K562 (cell line): ENCODE data around the gene ING1. TPM values are rescaled to one million over a fixed set of nuclear protein-coding genes. Genes with fewer than 3 reads are reported as not detected.

ENCODE experiments used
- ATAC-seq: fragments of 200-7000 bp; cut with Tn5 transposase; 3 replicates; pipeline ENCODE4 v1.9.1; 2020; ENCODE audit warnings: moderate library complexity
- BruUV-seq: library from RNA; stranded (reverse); fragments of 400-500 nt; replicated peaks from 2 replicates; lab custom pipeline; 2021; lab: Mats Ljungman, UMichigan
- CTCF ChIA-PET: fragments of 300-600 bp; formaldehyde crosslinking; extraction: SDS; loops from one replicate; lab custom pipeline; 2021; ENCODE audit warnings: low intra/inter-chr PET ratio; lab: Yijun Ruan, JAX
- POLR2A ChIA-PET: fragments of 300-600, 350-650 bp; sonication (Branson Sonifier 250); formaldehyde crosslinking; extraction: SDS; loops from one replicate; lab custom pipeline; 2021; ENCODE audit warnings: antibody characterized with exemption, inconsistent platforms; lab: Yijun Ruan, JAX
- DNase-seq, 4 experiments: peaks; one replicate each; pipeline versions ENCODE4 v3.0.0 to v3.0.0-alpha.2; 2011 to 2018; ENCODE audit warnings: low spot score in 3 of 4, mixed read lengths in 3 of 4; ENCODE audit errors: extremely low read depth in 1 of 4
- FAIRE-seq: peaks from 2 replicates; lab custom pipeline; 2011; peaks lifted over from hg19 to GRCh38; lab: Jason Lieb, UNC
- H2AFZ ChIP-seq: 2 replicates; pipeline ENCODE4 v1.6.0; 2011; ENCODE audit warnings: low read depth, low read length, control low read depth, inconsistent platforms
- H3K27ac ChIP-seq: fragments of 200-600 bp; 3 replicates; pipeline ENCODE4 v1.8.0; 2011; ENCODE audit warnings: low read depth, mild to moderate bottlenecking, control low read depth, inconsistent platforms, low read length, moderate library complexity, mixed read lengths; ENCODE audit errors: extremely low read depth
- H3K27me3 ChIP-seq, 2 experiments: fragments of 300-600 bp in 1 of 2; 2 replicates in 1 of 2; 3 replicates in 1 of 2; pipeline versions ENCODE4 v1.6.0 to v1.8.0; 2011; ENCODE audit warnings: inconsistent platforms in 2 of 2, low read length in 2 of 2, mild to moderate bottlenecking in 1 of 2, mixed read lengths in 1 of 2, moderate library complexity in 1 of 2; ENCODE audit not compliant: control insufficient read depth in 2 of 2, insufficient read depth in 2 of 2
- H3K36me3 ChIP-seq: fragments of 300-600 bp; 3 replicates; pipeline ENCODE4 v1.8.0; 2011; ENCODE audit warnings: mild to moderate bottlenecking, low read length, inconsistent platforms; ENCODE audit not compliant: control insufficient read depth, insufficient read depth
- H3K4me1 ChIP-seq, 2 experiments: fragments of 200-600 bp in 1 of 2; replicated peaks in 1 of 2; 2 replicates in 1 of 2; 3 replicates in 1 of 2; pipeline versions ENCODE4 v1.5.1 to v1.8.0; 2011; ENCODE audit warnings: inconsistent platforms in 2 of 2, low read length in 2 of 2, mild to moderate bottlenecking in 1 of 2, mixed read lengths in 1 of 2, moderate library complexity in 1 of 2; ENCODE audit not compliant: control insufficient read depth in 2 of 2, insufficient read depth in 2 of 2
- H3K4me2 ChIP-seq: 2 replicates; pipeline ENCODE4 v1.6.1; 2011; ENCODE audit warnings: low read length, control low read depth, inconsistent platforms, mixed read lengths; ENCODE audit not compliant: insufficient read depth
- H3K4me3 ChIP-seq: fragments of 200-600 bp; sonication (generic), shearing (Covaris generic); 2 replicates; pipeline ENCODE4 v1.5.1; 2016; ENCODE audit warnings: control low read depth, inconsistent platforms
- H3K79me2 ChIP-seq: fragments of 200-600 bp; 3 replicates; pipeline ENCODE4 v1.8.0; 2011; ENCODE audit warnings: low read length, inconsistent platforms; ENCODE audit not compliant: control insufficient read depth, insufficient read depth
- H3K9ac ChIP-seq, 2 experiments: 2 replicates each; pipeline versions ENCODE4 v1.6.0 to v1.6.1; 2011; ENCODE audit warnings: low read depth in 2 of 2, low read length in 2 of 2, control low read depth in 1 of 2, inconsistent platforms in 1 of 2, mild to moderate bottlenecking in 1 of 2, mixed read lengths in 1 of 2; ENCODE audit not compliant: insufficient read depth in 1 of 2
- H3K9me1 ChIP-seq: one replicate; pipeline ENCODE4 v1.6.0; 2011; ENCODE audit warnings: inconsistent platforms, mild to moderate bottlenecking, low read length, moderate library complexity; ENCODE audit not compliant: control insufficient read depth, insufficient read depth
- H3K9me3 ChIP-seq: replicated peaks from 2 replicates; pipeline ENCODE4 v1.5.1; 2011; ENCODE audit warnings: low read depth, low read length, inconsistent platforms; ENCODE audit not compliant: control insufficient read depth, insufficient read depth
- H4K20me1 ChIP-seq: replicated peaks from 2 replicates; pipeline ENCODE4 v1.6.1; 2011; ENCODE audit warnings: low read length, inconsistent platforms, mixed read lengths; ENCODE audit not compliant: control insufficient read depth, insufficient read depth
- CREB1 ChIP-seq, 2 experiments: sonication (generic) in 1 of 2; formaldehyde crosslinking in 1 of 2; IDR thresholded peaks; 2 replicates each; pipeline versions ENCODE4 v1.6.1 to v1.8.0; 2012 to 2022; ENCODE audit warnings: inconsistent platforms in 1 of 2, mild to moderate bottlenecking in 1 of 2, missing genetic modification reagents in 1 of 2, moderate library complexity in 1 of 2
- JUND ChIP-seq, 2 experiments: IDR thresholded peaks; 2 replicates in 1 of 2; 3 replicates in 1 of 2; pipeline ENCODE4 v1.6.1; 2011; ENCODE audit warnings: borderline replicate concordance in 2 of 2, low read depth in 2 of 2, low read length in 2 of 2, improper control_type of control experiment in 1 of 2, missing biosample characterization in 1 of 2, missing genetic modification characterization in 1 of 2, missing genetic modification reagents in 1 of 2
- KLF1 ChIP-seq: fragments of 450-650 bp; IDR thresholded peaks from 2 replicates; pipeline ENCODE4 v1.6.1; 2016; ENCODE audit warnings: missing genetic modification characterization, missing compliant biosample characterization
- NR1H2 ChIP-seq: sonication (generic); formaldehyde crosslinking; IDR thresholded peaks from 2 replicates; pipeline ENCODE4 v1.4.0; 2020; ENCODE audit warnings: mild to moderate bottlenecking, missing genetic modification reagents
- ZNF121 ChIP-seq: sonication (generic); formaldehyde crosslinking; conservative IDR thresholded peaks from 2 replicates; pipeline ENCODE4 v1.8.0; 2022; ENCODE audit warnings: missing genetic modification reagents
- WGBS: fragments of 100-300 bp; shearing (Covaris generic); methylation state at CpG from one replicate; pipeline ENCODE4 v1.1.6; 2016; ENCODE audit warnings: low coverage, mixed read lengths; ENCODE audit not compliant: insufficient coverage; ENCODE audit errors: missing lambda C conversion rate; 5-methylcytosine and 5-hydroxymethylcytosine counted together
- in situ Hi-C: fragments of 300-500 bp; cut with MboI; formaldehyde crosslinking; loops from 4 replicates; pipeline ENCODE4 v1.15.0; 2018; ENCODE audit warnings: inconsistent platforms, mixed read lengths
- intact Hi-C: fragments of 100-400 bp; cut with micrococcal nuclease; formaldehyde crosslinking; loops from 2 replicates; pipeline ENCODE4 v1.14.2; 2022
- polyA plus RNA-seq, 8 experiments: library from polyadenylated mRNA; depleted of rRNA in 4 of 8; stranded (reverse) in 5 of 8; unstranded in 3 of 8; fragments of >200 nt; fragmentation: Nextera tagmentation in 2 of 8; fragmentation: Illumina TruSeq in 1 of 8; extraction: Ambion mirVana in 2 of 8; extraction: Trizol in 1 of 8; gene quantifications; 2 replicates each; pipeline versions ENCODE4 v1.2.1 to v1.2.3, GENCODE V29; 2011 to 2014; ENCODE audit warnings: inconsistent platforms in 1 of 8, missing spikeins in 1 of 8
- total RNA-seq, 7 experiments: library from RNA; depleted of rRNA in 6 of 7; stranded (reverse); fragments of >200 nt in 6 of 7; fragmentation: Illumina TruSeq in 2 of 7; extraction: Trizol in 2 of 7; gene quantifications; 2 replicates each; pipeline versions ENCODE4 v1.2.1 to v1.2.3, GENCODE V29; 2011 to 2021; ENCODE audit warnings: low replicate concordance in 1 of 7

The ING1 gene
- total and polyA plus RNA-seq, 9 of the 15 experiments (the other 6 are each of a cell fraction or from before 2014, with no cell fraction given), result 1.0 to 20.1 (median 8.2) TPM

DNA sequence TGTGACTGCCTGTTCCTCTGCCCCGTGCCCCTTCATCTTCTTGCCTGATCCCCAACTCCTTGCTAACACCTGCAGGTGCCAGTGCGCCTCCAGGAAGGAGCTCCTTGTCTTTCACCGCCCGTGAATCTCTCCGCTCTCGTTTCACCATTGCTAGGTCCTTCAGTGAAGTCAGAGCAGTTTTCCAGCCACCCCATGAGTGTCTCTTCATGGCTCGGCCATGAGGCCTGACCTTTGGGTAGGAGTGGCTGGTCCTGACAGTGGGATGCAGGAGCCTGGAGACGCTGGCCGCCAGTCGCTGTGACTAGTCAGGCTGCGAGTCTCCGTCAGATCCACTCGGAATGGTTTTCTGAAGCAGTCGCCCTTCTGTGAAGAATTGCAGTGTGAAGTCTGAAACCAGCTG lies 43.8 kb downstream of the ING1 start (continued):
- no peak for TF ChIP-seq CREB1 (IDR thresholded peaks at IDR 0.05)
- no peak for TF ChIP-seq CREB1 (CRISPR knock-in tag; IDR thresholded peaks at IDR 0.05)
- TF ChIP-seq, all 486 proteins: peak for 0

DNA sequence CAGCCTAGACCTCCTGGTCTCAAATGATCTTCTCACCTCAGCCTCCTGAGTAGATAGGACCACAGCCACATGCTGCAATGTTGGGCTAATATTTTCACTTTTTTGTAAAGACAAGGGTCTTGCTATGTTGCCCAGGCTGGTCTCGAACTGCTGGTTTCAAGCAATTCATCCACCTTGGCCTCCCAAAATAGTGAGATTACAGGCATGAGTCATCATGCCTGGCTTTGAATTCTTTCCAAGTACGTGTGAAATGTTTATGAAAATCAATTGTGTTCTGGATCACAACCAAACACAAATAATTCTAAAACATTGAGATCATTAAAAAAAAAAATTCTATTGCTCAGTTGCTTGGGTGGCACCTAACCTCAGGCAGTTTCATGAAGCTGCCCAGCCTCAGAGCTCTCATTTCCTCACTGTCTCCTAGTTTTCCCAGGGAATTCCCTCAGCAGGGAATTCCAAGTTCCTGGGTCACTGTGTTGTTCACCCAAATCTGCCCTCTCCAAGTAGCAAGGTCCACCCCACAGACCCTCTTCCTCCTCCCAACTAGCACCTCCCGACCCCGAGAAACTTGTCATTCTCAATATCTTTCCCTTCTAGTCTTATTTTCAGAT lies 44.8 kb downstream of the ING1 start:
- no peak for TF ChIP-seq NR1H2
- no peak for TF ChIP-seq JUND (IDR thresholded peaks at IDR 0.05; ENCODE audit: borderline replicate concordance, low read depth, low read length)
- TF ChIP-seq JUND (tag; IDR thresholded peaks at IDR 0.05; ENCODE audit: borderline replicate concordance, low read depth, low read length), result no peak
- TF ChIP-seq ZNF121 (CRISPR knock-in tag), result peak; percentile 57
- TF ChIP-seq KLF1, result no peak
- H4K20me1 ChIP-seq, result no peaks in the 10 kb centered on the region
- BruUV-seq, result no TSS peak
- no peak overlapping the region for H3K4me3 ChIP-seq
- ChIA-PET POLR2A (interaction anchor here (0.8 kb wide), 1 partner anchor 41 kb away, joined by 4 read pairs; no protein-coding TSS in a partner anchor), CTCF (no interaction called here)
- FAIRE-seq (no peak), ATAC-seq (no peak), DNase-seq (no peak)
- no peaks in the 10 kb centered on the region; a peak in 1 of 5 replicates for H3K4me1 ChIP-seq
- intact Hi-C loops, result no loop called here
- H3K9ac ChIP-seq, result no peak overlapping the region
- H3K79me2 ChIP-seq, result no peaks in the 10 kb centered on the region
- no peaks in the 10 kb centered on the region for H3K9me1 ChIP-seq
- H3K27me3 ChIP-seq, result peaks cover 7 to 24% of the 10 kb centered on the region in 2 experiments
- H2AFZ ChIP-seq, result no peak overlapping the region
- H3K27ac ChIP-seq, result no peak overlapping the region
- no peaks in the 10 kb centered on the region for H3K36me3 ChIP-seq
- H3K4me2 ChIP-seq, result no peak overlapping the region
- WGBS, result 6% methylated on average over 4 of the region's 4 CpGs
- no peaks in the 10 kb centered on the region for H3K9me3 ChIP-seq
- in situ Hi-C loops, result no loop called here
